HepG2 (cell line): ENCODE data around the gene CHCHD6. TPM values are rescaled to one million over a fixed set of nuclear protein-coding genes. Genes with fewer than 3 reads are reported as not detected.
A peak's percentile ranks its signal among the peaks of the same experiment; 100 is the strongest.

Source experiments
- ATAC-seq: fragments of 200-7000 bp; cut with Tn5 transposase; 3 replicates; pipeline ENCODE4 v1.9.1; 2020; ENCODE audit warnings: mild to moderate bottlenecking, moderate library complexity
- BruUV-seq: library from RNA; stranded (reverse); fragments of 400-500 nt; replicated peaks from 2 replicates; lab custom pipeline; 2021; lab: Mats Ljungman, UMichigan
- CTCF ChIA-PET: fragments of 300-600 bp; formaldehyde crosslinking; extraction: SDS; loops from one replicate; lab custom pipeline; 2021; ENCODE audit warnings: low total read pairs, inconsistent platforms, low intra/inter-chr PET ratio; lab: Yijun Ruan, JAX
- POLR2A ChIA-PET: fragments of 350-600 bp; sonication (Branson Sonifier 250); formaldehyde crosslinking; loops from one replicate; lab custom pipeline; 2020; ENCODE audit warnings: antibody characterized with exemption, inconsistent platforms; lab: Yijun Ruan, JAX
- DNase-seq: peaks from one replicate; pipeline ENCODE4 v3.0.0-alpha.2; 2015; ENCODE audit warnings: low spot score
- FAIRE-seq: peaks from 3 replicates; lab custom pipeline; 2011; peaks lifted over from hg19 to GRCh38; lab: Jason Lieb, UNC
- H2AFZ ChIP-seq: one replicate; pipeline ENCODE4 v1.6.1; 2011; ENCODE audit warnings: low read length, inconsistent platforms
- H3K27ac ChIP-seq: fragments of 300-600 bp; 3 replicates; pipeline ENCODE4 v1.8.0; 2011; ENCODE audit warnings: mixed run types, mild to moderate bottlenecking, mixed read lengths, low read length, inconsistent platforms; ENCODE audit not compliant: insufficient read depth; ENCODE audit errors: extremely low read length
- H3K27me3 ChIP-seq, 2 experiments: fragments of 200-600 bp in 1 of 2; 2 replicates in 1 of 2; 3 replicates in 1 of 2; pipeline versions ENCODE4 v1.6.0 to v1.8.0; 2011; ENCODE audit warnings: low read length in 2 of 2, mild to moderate bottlenecking in 2 of 2, moderate library complexity in 2 of 2, inconsistent platforms in 1 of 2; ENCODE audit not compliant: insufficient read depth in 2 of 2, control insufficient read depth in 1 of 2
- H3K36me3 ChIP-seq, 2 experiments: fragments of 200-600 bp in 1 of 2; replicated peaks in 1 of 2; 2 replicates in 1 of 2; 3 replicates in 1 of 2; pipeline versions ENCODE4 v1.5.1 to v1.8.0; 2011; ENCODE audit warnings: low read length in 2 of 2, inconsistent platforms in 1 of 2; ENCODE audit not compliant: insufficient read depth in 2 of 2, control insufficient read depth in 1 of 2
- H3K4me1 ChIP-seq: 2 replicates; pipeline ENCODE4 v1.5.1; 2012; ENCODE audit warnings: low read length, inconsistent platforms; ENCODE audit not compliant: insufficient read depth
- H3K4me2 ChIP-seq: 2 replicates; pipeline ENCODE4 v1.6.0; 2011; ENCODE audit warnings: low read depth, low read length, inconsistent platforms
- H3K4me3 ChIP-seq, 3 experiments: fragments of 200-600 bp in 1 of 3; sonication (generic), shearing (Covaris generic) in 1 of 3; replicated peaks in 1 of 3; 2 replicates each; pipeline ENCODE4 v1.5.1; 2011 to 2016; ENCODE audit warnings: low read length in 3 of 3, inconsistent platforms in 2 of 3, low read depth in 2 of 3, mild to moderate bottlenecking in 2 of 3, control low read depth in 1 of 3, mixed read lengths in 1 of 3; ENCODE audit not compliant: insufficient read depth in 1 of 3
- H3K79me2 ChIP-seq: one replicate; pipeline ENCODE4 v1.6.1; 2011; ENCODE audit warnings: low read length, inconsistent platforms; ENCODE audit not compliant: insufficient read depth
- H3K9ac ChIP-seq: 2 replicates; pipeline ENCODE4 v1.6.0; 2011; ENCODE audit warnings: mild to moderate bottlenecking, low read depth, low read length, inconsistent platforms; ENCODE audit not compliant: insufficient read depth
- H3K9me3 ChIP-seq: 2 replicates; pipeline ENCODE4 v1.5.1; 2012; ENCODE audit warnings: mild to moderate bottlenecking, low read length
- H4K20me1 ChIP-seq: 2 replicates; pipeline ENCODE4 v1.6.0; 2011; ENCODE audit warnings: inconsistent platforms, mild to moderate bottlenecking, low read length, moderate library complexity; ENCODE audit not compliant: insufficient read depth
- ARNT2 ChIP-seq: sonication (generic); formaldehyde crosslinking; IDR thresholded peaks from 2 replicates; pipeline ENCODE4 v1.8.0; 2022; ENCODE audit warnings: mild to moderate bottlenecking, low read depth, missing genetic modification reagents, moderate library complexity
- CEBPB ChIP-seq: IDR thresholded peaks from 2 replicates; pipeline ENCODE4 v1.6.1; 2011; ENCODE audit warnings: low read depth, low read length, improper control_type of control experiment, borderline replicate concordance
- ERF ChIP-seq: IDR thresholded peaks from 2 replicates; pipeline ENCODE4 v1.6.1; 2018; ENCODE audit warnings: missing biosample characterization, missing genetic modification reagents
- FIP1L1 ChIP-seq: fragments of 200-400 bp; formaldehyde crosslinking; IDR thresholded peaks from 2 replicates; pipeline ENCODE4 v1.6.1; 2018; ENCODE audit warnings: low read depth, mild to moderate bottlenecking, low read length, moderate library complexity, borderline replicate concordance; ENCODE audit not compliant: insufficient read depth
- FOSL2 ChIP-seq: sonication (generic); formaldehyde crosslinking; IDR thresholded peaks from 2 replicates; pipeline ENCODE4 v1.4.0; 2020; ENCODE audit warnings: missing genetic modification reagents
- GMEB2 ChIP-seq: IDR thresholded peaks from 2 replicates; pipeline ENCODE4 v1.6.1; 2016; ENCODE audit warnings: missing biosample characterization, missing genetic modification reagents, low read depth
- RBM22 ChIP-seq: fragments of 200-400 bp; formaldehyde crosslinking; optimal IDR thresholded peaks from 2 replicates; pipeline ENCODE3; 2017; ENCODE audit warnings: mild to moderate bottlenecking, low read length, moderate library complexity
- ZNF317 ChIP-seq: sonication (generic); formaldehyde crosslinking; IDR thresholded peaks from 2 replicates; pipeline ENCODE4 v1.5.0; 2020; ENCODE audit warnings: mild to moderate bottlenecking, missing genetic modification reagents
- ZNF382 ChIP-seq: sonication (generic); formaldehyde crosslinking; IDR thresholded peaks from 2 replicates; pipeline ENCODE4 v1.5.0; 2020; ENCODE audit warnings: missing genetic modification reagents, mild to moderate bottlenecking, borderline replicate concordance
- WGBS: methylation state at CpG from one replicate; pipeline ENCODE4 v1.1.6; 2017; ENCODE audit warnings: low lambda C conversion rate; 5-methylcytosine and 5-hydroxymethylcytosine counted together
- in situ Hi-C: cut with HindIII; loops from 2 replicates; pipeline ENCODE4 v1.10.0; 2017; ENCODE audit warnings: low pct_unique_long_range_greater_than_20kb; ENCODE audit not compliant: extremely low pct_ligation_motif_present
- intact Hi-C: fragments of 100-400 bp; cut with micrococcal nuclease; formaldehyde crosslinking; loops from one replicate; pipeline ENCODE4 v1.10.0; 2022; ENCODE audit not compliant: unreplicated experiment
- polyA plus RNA-seq, 8 experiments: library from polyadenylated mRNA; depleted of rRNA in 3 of 8; stranded (reverse) in 7 of 8; unstranded in 1 of 8; fragments of >200 nt; fragmentation: Illumina TruSeq in 4 of 8; extraction: Trizol in 4 of 8; gene quantifications; 2 replicates each; pipeline versions ENCODE4 v1.2.1 to v1.2.3, GENCODE V29; 2011 to 2016; ENCODE audit warnings: low read depth in 4 of 8, missing spikeins in 1 of 8, mixed read lengths in 1 of 8; ENCODE audit not compliant: insufficient read depth in 1 of 8
- total RNA-seq, 5 experiments: library from RNA; depleted of rRNA; stranded (reverse); fragments of >200 nt; fragmentation: Illumina TruSeq; extraction: Trizol; gene quantifications; 2 replicates each; pipeline ENCODE4 v1.2.3, GENCODE V29; 2016; ENCODE audit warnings: low read depth in 1 of 5

The CHCHD6 gene
- total and polyA plus RNA-seq, 2 of the 13 experiments (the other 11 are each of a cell fraction or from before 2014, with no cell fraction given): 20.3 to 20.8 TPM

GRCh38 chr3:126924458-126924857 is 220.4 kb downstream of the CHCHD6 start:
- Histone ChIP-seq H3K4me2 (no peak overlapping the region), H3K9ac (no peak overlapping the region)
- intact Hi-C loops: no loop called here
- no peak for TF ChIP-seq FIP1L1
- peak; percentile 55; the same call in 1 of the 2 replicates for TF ChIP-seq CEBPB
- TF ChIP-seq, all 625 proteins: peak for 1
- ChIA-PET POLR2A (no interaction called here), CTCF (no interaction called here)
- H3K4me1 ChIP-seq: peaks cover 13% of the 10 kb centered on the region
- FAIRE-seq (no peak), DNase-seq (no peak), ATAC-seq (peak; percentile 47; the same call in 2 of the 3 replicates)
- 100% methylated on average over 1 of the region's 2 CpGs for WGBS
- no peak overlapping the region for H2AFZ ChIP-seq
- in situ Hi-C loops: no loop called here
- H3K36me3 ChIP-seq: no peaks in the 10 kb centered on the region
- H3K27me3 ChIP-seq: no peaks in the 10 kb centered on the region
- no peaks in the 10 kb centered on the region for H3K9me3 ChIP-seq
- H4K20me1 ChIP-seq: no peaks in the 10 kb centered on the region
- H3K4me3 ChIP-seq: no peak overlapping the region
- BruUV-seq: no TSS peak
- no peaks in the 10 kb centered on the region for H3K79me2 ChIP-seq
- no peak overlapping the region for H3K27ac ChIP-seq

GRCh38 chr3:126925411-126926171 is 221.6 kb downstream of the CHCHD6 start:
- Histone ChIP-seq H3K27me3 (no peaks in the 10 kb centered on the region), H3K4me1 (peaks cover 13% of the 10 kb centered on the region), H3K79me2 (no peaks in the 10 kb centered on the region), H3K4me3 (no peak overlapping the region), H3K27ac (no peak overlapping the region), H3K4me2 (no peak overlapping the region), H3K36me3 (no peaks in the 10 kb centered on the region), H4K20me1 (no peaks in the 10 kb centered on the region), H3K9me3 (no peaks in the 10 kb centered on the region), H2AFZ (no peak overlapping the region), H3K9ac (no peak overlapping the region)
- ChIA-PET CTCF (no interaction called here), POLR2A (no interaction called here)
- ATAC-seq (no peak), FAIRE-seq (no peak), DNase-seq (no peak)
- intact Hi-C loops: no loop called here
- in situ Hi-C loops: no loop called here
- BruUV-seq: no TSS peak
- WGBS: 98% methylated on average over 12 of the region's 14 CpGs
- TF ChIP-seq ARNT2 (CRISPR knock-in tag): no peak
- no peak for TF ChIP-seq RBM22
- no peak for TF ChIP-seq FOSL2 (CRISPR knock-in tag)
- no peak for TF ChIP-seq ZNF317 (CRISPR knock-in tag)
- no peak for TF ChIP-seq ZNF382 (CRISPR knock-in tag)
- TF ChIP-seq ERF: no peak
- TF ChIP-seq GMEB2: no peak
